ENCODE results near the gene GNB1.

GRCh38 chr1:1786836-1787605 lies 103.9 kb downstream of the GNB1 start:
- TF ChIP-seq, protein P1, sequence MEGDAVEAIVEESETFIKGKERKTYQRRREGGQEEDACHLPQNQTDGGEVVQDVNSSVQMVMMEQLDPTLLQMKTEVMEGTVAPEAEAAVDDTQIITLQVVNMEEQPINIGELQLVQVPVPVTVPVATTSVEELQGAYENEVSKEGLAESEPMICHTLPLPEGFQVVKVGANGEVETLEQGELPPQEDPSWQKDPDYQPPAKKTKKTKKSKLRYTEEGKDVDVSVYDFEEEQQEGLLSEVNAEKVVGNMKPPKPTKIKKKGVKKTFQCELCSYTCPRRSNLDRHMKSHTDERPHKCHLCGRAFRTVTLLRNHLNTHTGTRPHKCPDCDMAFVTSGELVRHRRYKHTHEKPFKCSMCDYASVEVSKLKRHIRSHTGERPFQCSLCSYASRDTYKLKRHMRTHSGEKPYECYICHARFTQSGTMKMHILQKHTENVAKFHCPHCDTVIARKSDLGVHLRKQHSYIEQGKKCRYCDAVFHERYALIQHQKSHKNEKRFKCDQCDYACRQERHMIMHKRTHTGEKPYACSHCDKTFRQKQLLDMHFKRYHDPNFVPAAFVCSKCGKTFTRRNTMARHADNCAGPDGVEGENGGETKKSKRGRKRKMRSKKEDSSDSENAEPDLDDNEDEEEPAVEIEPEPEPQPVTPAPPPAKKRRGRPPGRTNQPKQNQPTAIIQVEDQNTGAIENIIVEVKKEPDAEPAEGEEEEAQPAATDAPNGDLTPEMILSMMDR (conservative IDR thresholded peaks at IDR 0.05; ENCODE audit: low read depth, low read length): no peak
- TF ChIP-seq EZH2 (IDR thresholded peaks at IDR 0.05; ENCODE audit: borderline replicate concordance, low read depth, low read length, poor library complexity, severe bottlenecking): no peak
